NCI-H524 treated with DMSO at 0.1 percent for 48 hours (cell line): ENCODE data around the gene EHD4.
A peak's percentile ranks its signal among the peaks of the same experiment; 100 is the strongest.

ENCODE experiments used
- DNase-seq: peaks from one replicate; lab custom pipeline; 2025; lab: John Stamatoyannopoulos, UW

EHD4 gene

DNA sequence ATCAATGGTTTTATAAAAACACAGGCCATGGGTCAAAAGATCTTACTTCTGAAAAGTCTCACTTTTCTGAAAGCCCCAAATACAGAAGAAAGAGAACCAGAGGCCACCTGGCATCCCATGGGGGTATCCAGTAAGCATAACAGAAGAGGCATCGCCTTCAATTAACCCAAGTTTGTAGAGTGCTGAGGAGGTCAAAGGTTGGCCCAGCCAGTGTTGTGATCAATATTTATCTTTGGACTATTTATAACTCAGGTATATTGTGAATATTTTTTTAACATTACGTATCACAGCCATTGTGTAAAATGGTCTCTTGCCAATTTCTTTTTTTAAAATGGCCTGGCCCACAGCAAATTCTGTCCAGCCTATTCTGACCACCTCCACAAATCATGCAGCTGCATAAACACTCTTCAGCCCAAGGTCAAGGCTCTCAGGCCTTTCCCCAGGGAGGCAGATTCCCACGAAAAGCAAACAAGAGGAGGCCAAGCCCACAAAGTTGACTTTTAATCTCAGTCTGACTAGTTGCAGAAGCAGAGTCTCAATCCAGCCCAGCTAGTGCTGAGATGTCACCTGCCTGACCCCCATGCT is 52.3 kb downstream of the EHD4 start:
- no peak for DNase-seq

DNA sequence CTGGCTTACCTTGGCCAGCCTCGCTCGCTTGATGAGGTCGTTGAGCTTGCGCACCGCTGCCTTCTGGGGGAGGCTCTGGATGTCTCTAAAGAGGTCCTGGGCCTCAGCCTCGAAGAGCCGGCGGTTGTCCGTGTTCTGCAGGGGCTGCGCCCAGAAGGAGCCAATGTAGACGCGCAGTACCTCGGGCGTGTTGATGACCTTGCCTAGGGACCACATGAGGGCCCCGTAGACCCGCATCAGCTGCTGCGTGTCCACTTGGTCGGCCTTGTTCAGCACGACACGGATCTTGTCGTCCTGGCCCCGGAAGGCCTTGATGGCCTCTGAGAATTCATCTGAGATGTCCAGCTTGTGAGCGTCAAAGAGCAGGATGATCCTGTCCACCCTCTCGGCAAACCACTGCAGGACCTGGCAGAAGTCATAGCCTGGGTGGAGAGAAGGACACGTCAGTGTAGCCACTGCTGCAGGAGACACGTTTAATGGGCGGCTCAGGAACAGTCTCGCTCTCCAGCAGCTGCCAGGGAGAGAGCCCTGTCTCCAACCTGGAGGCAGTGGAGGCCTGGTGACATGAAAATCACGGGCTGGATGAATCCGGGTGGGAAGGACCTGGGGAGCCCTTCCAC is 53.0 kb downstream of the EHD4 start:
- DNase-seq, result no peak

DNA sequence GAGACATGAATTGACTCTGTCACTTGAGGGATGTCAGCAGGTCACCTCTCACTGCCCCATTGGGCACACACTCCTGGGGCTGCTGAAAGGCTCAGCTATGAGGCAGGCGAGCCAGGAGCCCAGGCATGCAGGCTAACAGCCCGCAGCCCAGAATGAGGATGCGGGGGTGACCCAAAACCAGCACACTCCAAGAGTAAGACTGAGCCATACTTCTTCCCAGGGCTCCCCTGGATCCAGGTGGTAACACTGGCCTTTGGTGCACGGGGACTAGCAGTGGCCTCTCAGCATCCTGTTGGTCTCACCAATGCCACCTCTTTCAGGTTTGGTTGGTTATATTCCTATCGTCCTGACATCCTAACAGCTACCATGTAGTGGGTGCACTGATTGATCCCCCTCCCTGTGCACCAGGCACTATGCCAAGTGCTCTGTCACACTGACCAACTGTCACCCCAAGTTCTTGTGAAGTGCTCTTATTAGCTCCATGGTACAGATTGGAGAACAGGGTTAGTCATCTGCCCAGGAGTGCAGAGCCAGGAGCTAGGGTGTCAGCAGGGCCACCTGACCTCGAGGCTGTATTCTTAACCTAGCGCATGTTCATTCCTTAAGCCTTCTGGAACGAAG is 53.7 kb downstream of the EHD4 start:
- DNase-seq, result no peak

DNA sequence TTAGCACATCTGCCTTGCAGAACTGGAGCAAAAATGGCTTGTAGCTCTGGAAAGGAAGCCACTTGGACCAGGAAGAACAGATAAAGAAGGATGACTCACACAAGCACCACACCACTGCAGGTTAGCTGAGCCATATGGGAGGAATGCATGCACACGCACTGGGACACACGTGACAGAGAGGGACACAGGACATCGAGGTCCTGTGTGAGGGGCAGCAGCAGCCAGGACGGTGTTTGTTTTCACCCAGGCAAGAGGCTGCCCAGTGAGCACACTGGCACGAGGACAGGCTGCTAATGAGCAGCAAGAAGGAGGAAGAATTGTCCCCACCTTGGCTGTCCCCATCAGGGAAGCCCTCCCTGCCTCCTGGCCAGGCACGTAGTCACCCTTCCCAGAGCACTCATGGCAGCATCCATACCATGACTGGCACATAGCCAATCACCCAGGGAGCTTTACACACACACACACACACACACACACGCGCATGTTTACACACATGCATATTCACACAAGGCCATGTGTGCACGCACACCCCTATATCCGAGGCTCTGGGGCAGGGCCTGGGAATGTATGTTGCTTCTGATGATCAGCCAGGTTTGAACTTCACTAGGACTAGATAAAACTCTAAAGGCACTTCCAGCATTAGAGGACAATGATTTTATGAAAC is 54.5 kb downstream of the EHD4 start:
- no peak for DNase-seq

DNA sequence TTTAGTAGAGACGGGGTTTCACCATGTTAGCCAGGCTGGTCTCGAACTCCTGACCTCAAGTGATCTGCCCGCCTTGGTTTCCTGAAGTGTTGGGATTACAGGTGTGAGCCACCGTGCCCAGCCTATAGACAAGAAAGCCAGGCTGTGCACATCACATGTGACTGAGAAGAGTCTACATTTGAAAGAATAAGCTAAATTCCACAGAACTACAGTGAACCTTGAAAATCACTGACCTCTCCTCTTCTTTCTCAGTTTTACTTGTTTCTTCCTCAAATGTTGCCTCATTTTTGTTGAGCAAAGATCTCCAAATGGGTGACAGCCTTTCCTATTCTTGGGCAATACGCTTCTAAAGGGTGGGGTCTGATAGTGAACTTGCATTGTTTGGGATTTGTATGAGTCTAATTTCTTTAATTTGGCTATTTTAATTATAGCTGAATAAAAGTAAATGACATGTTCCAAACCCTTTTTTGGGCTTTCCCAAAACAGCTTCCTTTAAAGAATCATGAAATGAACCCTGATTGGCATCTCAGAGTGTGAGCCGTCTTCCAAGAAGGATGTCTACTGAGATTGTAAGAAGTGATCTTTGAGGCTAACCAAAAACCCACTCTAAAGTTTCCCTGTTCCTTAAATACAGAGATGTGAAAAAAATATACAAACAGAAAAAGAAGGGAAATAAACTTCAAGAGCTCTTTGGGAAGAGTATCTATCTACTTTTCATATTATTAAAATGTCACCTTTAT is 56.9 kb downstream of the EHD4 start:
- DNase-seq, result no peak

DNA sequence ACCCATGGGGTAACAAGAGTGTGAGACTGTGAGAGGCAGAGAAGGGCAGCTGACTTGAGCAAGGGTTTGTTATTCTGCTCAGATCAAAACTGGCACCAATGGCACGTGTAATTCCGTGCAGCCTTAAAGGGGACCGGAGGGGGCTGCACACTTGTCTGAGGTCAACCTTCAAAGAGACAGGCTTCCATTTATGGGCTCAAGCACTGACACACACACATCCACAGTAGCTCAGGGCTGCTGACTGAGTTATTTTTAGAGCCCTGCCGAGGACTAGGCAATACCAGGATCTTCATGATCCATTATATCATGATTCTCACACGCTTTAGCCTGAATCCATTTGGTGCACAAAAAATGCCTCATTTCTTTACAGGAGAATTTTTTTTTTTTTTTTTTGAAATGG is 57.9 kb downstream of the EHD4 start:
- no peak for DNase-seq

DNA sequence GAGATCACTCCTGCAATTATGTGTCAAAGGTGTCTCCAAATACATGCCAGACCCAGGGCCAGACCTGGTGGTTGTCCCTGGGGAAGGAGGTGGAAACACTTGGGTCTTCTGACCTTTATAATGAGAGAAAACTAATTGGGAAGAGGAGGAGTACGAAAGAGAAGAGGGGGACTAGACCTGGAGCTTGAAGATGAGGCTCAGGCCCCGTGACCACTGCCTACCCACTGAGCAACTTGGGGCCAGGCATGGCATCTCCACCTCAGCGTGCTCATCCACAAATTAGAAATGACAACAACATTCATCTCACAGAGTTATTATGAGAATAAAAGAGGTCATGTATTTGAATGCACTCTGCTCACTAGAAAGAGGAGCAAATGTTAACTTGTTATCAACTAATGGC is 59.1 kb downstream of the EHD4 start:
- no peak for DNase-seq

DNA sequence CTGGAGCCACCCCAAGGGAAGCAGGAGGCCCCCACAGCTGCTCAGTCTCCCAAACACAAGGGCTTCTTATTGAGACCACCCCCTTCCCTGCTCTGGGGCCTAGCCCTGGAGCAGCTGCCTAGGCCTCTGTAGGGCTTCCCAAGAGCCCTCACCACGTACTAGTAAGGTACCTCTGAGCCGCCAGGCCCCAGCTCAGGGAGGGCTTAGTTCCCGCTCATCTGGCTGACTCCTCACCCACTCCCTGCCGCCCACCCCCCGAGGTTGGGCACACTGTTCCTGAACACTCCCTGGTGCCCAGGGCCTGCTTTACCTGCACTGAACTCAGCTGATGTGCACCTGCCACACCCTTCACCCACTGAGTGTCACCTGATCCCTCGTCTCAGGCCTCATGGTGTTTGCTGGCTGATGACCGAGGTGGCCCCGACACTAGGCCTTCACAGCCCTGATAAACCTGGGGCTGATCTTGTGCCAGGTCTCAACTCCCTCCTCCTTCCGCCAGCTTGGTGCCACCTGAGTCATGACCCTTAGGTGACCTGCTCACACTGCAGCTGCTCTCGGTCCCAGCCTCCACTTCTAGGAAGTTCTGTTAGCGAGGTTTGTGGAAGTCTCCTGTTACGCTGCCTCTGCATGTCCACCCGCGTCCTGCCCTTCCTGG is 60.5 kb downstream of the EHD4 start:
- no peak for DNase-seq

DNA sequence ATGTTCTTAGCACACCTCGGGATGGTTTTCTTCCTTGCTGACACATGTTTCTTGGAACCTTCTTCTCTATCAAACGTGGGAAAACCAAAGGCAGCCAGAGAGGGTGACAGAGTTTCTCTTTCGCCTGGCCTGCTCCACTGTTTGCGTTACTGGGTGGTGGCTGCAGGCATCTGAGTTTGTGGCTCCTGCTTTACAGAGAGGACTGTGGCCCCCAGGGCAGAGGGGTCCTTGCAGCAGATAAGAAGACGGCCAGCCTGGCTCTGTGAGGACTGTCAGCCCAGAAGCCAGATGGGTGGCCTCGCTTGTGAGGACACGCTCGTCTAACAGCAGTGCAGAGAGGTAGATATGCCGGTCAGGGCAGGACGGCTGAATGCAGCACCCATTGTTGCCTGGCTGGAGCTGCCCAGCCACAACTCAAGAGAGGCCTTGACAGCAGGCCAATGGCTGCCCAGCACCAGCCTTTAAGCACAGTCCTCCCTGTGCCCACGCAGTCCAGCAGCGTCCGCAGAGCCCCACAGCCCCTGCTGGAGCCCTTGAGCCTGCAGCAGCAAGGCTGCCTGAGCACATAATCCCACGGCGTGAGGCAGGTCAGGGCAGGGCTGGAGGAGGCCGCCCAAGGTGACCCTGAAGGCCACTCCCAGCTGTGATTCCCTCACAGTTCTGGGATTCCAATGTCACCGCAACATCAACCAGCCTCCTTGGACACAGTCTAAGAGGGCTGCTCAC is 63.5 kb downstream of the EHD4 start:
- DNase-seq, result no peak

DNA sequence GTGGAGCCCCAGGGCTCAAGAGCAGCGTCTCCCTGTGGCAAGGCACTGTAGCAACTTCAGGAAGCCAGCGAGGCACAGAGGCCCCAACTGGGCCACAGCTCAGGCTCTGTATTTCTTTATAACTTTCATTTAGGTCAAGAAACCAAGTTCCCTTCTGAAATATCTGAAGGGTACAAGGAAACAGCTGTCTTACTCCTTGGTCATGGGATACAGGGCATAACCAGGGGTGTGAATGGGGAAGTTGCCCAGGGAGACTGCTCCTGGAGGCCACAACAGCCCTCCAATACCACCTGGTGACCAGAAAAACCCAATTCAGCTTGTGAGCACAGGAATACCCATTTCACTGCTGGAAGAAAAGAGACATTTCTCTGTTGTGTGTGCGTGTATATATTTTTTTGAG is 65.2 kb downstream of the EHD4 start:
- DNase-seq, result no peak

DNA sequence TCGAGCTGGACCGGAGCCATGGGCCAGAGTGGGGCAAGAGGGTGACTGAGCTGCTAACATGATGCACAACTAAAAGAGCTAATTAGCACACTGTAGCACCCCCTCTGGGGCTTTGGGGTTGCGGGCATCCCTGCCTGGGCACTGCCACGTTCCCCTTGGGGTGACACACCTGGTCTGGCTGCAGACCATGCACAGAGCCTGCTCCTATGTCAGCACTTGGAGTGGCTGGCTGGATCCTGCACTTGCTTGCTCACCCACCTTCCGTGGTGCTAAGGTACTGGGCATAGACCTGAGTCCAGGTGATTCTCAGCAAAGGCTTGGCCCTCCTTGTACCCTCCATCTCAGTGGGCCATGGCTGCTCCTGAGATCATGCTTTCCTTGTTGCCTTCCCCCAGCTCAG is 65.7 kb downstream of the EHD4 start:
- DNase-seq, result no peak

DNA sequence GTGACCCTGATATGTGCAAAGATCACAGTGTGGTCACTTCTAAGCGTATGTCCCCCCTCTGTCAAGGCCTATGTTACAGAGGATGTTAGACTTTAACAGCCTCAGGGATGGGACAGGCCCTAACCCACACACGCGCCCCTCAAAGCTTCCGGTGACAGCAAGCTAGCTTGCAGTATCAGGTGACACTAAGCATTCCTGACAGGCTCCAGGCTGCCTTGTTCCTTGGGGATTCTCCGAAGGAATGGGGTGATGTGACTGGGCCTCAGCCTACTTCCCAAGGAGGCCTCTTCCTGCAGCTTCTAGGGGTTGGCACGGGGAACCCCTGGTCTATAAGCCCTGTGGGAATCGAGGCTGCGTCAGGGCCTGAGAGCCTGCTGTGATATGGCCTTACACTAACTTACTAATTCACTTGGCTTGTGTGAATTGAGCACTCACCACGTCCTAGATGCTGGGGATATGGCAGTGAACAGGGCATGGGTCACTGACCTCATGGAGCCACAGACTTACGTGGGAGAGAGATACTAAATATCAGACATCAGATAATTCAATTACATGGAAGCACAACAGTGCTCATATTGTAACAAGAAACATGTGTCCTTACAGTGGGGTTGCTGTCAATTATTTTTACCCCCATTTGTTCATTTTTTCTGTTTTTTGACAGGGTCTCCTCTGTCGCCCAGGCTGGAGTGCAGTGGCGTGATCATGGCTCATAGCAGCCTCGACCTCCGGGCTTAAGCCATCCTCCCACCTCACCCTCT is 67.1 kb downstream of the EHD4 start:
- DNase-seq, result no peak

DNA sequence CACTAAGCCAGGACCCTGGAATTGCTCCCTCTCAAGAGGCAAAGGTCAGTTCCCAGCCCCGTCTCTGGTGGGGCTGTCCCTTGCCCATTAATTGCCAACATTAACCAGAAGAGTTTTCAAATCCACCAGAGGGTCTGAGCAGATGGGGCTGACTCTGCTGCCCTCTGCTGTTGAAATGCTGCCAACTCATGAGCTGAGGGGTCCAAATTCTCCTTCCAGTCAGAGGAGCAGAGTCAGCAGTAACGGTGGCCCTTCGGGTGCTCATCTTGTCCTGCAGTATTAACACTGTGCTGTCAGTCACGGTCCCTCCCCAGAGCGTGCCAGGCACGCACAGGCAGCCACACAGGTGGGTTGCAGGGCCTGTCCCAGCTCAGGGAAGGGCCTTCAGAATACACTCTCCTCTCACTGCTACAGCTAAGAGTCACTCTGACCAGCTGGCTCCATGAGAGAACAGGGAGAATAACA is 67.8 kb downstream of the EHD4 start:
- no peak for DNase-seq

DNA sequence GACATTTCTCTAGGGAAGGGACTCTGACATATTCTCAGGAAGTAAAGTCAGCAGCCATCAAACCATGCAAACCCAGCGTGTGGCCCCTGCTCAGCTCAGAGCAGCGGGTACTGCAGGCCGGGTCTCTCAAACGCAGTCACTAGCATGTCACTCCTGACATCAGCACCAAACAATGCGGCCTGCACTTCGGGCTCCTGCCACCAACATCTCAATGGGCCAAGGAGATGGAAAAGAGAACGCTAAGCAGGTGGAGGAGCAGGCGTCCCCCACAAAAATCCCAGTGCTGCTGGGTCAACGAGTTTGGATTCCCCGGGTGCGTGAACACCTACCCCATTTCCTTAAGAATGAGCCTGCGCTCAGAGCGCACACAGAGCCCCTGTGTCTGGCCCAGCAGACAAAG is 68.6 kb downstream of the EHD4 start:
- DNase-seq, result no peak

DNA sequence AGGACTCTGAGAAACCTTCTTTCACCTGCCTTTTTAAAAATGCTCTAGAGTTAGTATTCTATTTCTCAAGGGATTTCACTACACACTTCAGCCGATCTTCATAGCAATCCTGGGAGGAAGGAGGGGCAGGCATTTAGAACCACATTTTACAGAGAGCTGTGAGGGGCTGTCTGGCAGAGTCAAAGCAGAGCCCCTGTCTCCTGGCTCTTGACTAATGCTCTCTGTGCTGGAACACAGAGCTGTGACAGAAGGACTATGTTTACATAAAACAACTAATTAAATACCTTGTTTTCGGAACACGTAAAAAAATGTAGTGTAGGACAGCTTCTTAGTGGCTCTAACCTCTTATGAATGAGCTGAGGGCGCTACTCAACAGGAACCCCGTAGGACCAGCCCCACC is 70.9 kb downstream of the EHD4 start:
- no peak for DNase-seq

DNA sequence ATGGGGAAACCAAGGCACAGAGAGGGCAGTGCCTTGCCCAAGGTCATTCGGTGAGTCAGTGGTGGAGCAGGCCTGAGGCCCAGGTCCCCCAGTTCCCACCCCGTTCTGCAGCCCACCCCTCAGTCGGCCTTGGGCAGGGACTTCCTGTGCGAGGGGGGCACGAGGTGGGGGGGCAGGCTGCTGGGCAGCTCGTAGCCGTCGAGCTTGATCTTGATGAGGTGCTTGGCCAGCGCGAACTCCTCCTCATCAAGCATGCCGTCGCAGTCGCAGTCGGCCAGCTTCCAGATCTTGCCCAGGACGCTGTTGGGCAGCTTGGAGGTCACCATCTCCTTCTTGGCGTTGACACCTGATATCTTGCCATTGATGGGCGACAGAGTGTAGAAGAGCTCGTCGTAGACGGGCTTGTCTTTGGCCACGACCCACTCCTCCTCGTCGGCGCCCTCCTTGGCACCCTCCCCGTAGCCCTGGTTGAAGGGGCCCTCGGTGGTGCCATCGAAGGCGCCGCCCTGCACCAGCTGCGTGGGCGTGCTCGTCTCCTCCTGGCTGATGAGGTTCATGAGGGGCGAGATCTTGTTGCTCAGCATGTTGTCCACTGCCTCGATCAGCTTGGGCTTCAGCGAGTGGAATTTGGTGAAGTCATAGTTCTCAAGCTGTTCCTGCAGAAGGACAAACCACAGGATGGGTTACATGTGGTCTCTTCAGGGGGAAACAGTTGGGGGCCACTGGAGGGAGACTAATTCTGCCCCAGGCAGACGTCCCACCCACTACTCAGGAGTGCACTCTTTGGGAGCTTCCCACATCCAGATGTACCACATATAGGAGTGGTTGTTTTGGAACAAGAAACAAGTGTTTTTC is 71.6 kb downstream of the EHD4 start:
- DNase-seq, result no peak

DNA sequence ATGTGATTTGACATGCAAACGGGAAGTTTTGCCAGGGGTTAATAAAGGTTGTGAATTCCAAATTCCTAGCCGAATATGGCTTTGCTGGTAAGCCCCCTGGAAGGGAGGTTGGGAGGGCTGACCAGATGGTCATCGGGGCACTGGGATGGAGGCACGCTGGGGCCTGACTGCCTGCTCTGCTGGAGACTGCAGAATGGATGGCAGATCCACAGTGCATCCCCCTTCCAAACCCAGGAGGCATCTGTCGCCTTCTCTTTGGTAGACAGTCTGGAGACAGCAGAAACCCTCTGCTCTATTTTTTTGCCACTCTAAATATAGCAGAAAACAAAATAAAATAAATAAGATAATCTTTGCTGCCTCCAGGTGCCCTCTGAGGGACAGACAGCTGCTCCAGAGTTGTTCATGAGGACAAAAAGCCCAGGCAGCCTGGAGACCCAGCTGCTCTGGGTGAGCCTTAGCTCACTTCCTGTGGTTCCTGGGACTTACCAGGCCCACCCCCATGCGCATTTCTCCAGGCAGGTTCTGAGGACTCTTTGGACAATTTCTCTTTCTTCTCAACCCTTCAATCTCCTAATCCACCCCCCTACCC is 72.4 kb downstream of the EHD4 start:
- DNase-seq, result peak; percentile 55

DNA sequence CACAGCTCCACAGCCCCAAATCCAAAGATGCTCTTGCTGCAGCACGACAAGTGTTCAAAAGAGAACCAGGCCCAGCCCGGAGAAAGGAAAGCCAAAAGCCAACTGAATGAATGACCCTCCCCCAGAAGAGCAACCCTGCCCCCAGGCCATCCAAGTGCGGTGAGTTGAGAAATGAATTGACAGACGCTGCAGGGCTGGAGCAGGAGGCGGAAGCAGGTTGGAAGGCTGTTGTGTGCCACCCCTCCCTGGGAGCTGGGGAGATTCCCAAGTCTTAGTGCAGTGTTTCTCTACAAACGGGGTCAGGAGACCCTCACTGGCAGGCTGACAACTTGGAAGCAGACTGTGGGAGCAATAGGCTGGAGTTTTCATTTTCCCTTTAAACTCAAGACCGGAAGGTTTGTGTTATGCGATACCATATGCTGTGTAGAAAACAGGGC is 75.0 kb downstream of the EHD4 start:
- no peak for DNase-seq

DNA sequence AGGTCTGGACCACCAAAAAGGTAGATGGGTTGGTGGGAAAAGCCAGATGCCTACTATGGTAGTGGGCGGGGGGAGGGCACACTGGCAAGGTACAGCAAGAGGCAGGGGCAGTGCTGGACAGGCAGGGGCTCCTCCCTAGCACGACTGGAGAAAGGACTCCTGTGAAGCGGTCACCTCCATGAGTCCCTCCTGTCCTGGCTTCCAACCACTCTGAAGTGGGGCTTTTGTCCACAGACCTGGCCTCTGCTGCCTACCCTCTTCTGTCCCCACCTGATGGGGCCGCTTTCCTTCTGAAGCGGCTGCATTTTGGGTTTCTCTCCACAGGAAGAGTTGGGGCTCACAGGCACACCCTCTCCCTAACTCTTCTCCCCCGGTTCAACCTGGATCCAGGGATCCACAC is 75.8 kb downstream of the EHD4 start:
- DNase-seq, result no peak
